BLaER1 (cell line): Measurements from ENCODE around the gene IDE.
"Not testable (repeated sequence)": the region's sequence is repeated elsewhere in the genome, so short reads cannot be mapped to it uniquely, and the experiment has no call there.

Experiments used
- H3K27ac ChIP-seq: shearing (Covaris generic); formaldehyde crosslinking; 2 replicates; pipeline ENCODE4 v1.8.1; 2022
- H3K27me3 ChIP-seq: shearing (Covaris generic); formaldehyde crosslinking; 2 replicates; pipeline ENCODE4 v1.8.1; 2022
- H3K36me3 ChIP-seq: shearing (Covaris generic); formaldehyde crosslinking; 2 replicates; pipeline ENCODE4 v1.8.1; 2022
- H3K4me1 ChIP-seq: shearing (Covaris generic); formaldehyde crosslinking; 2 replicates; pipeline ENCODE4 v1.8.1; 2022
- H3K4me2 ChIP-seq: shearing (Covaris generic); formaldehyde crosslinking; 2 replicates; pipeline ENCODE4 v1.8.1; 2022
- H3K4me3 ChIP-seq: shearing (Covaris generic); formaldehyde crosslinking; 2 replicates; pipeline ENCODE4 v1.8.1; 2022
- H3K9ac ChIP-seq: shearing (Covaris generic); formaldehyde crosslinking; 2 replicates; pipeline ENCODE4 v1.8.1; 2022
- H3K9me3 ChIP-seq: shearing (Covaris generic); formaldehyde crosslinking; 2 replicates; pipeline ENCODE4 v1.8.1; 2022
- H4K20me1 ChIP-seq: shearing (Covaris generic); formaldehyde crosslinking; 2 replicates; pipeline ENCODE4 v1.8.1; 2022
- Cebpa-rat ChIP-seq: shearing (Covaris generic); IDR thresholded peaks from 2 replicates; pipeline ENCODE4 v1.8.1; 2022

IDE gene

GRCh38 chr10:92463582-92463981, 110.3 kb downstream of the IDE start:
- Histone ChIP-seq H3K36me3 (peaks cover 99% of the 10 kb centered on the region), H3K4me2 (no peak overlapping the region), H4K20me1 (no peaks in the 10 kb centered on the region), H3K9me3 (no peaks in the 10 kb centered on the region), H3K27me3 (no peaks in the 10 kb centered on the region), H3K4me3 (no peak overlapping the region), H3K4me1 (no peaks in the 10 kb centered on the region), H3K9ac (no peak overlapping the region), H3K27ac (no peak overlapping the region)
- TF ChIP-seq Cebpa-rat, result no peak

GRCh38 chr10:92454955-92455354, 118.9 kb downstream of the IDE start:
- not testable (repeated sequence) for H3K27me3 ChIP-seq, H3K27ac ChIP-seq, H3K4me3 ChIP-seq, H3K4me1 ChIP-seq, H3K9me3 ChIP-seq, H4K20me1 ChIP-seq, H3K9ac ChIP-seq, H3K4me2 ChIP-seq
- peaks cover 88% of the 10 kb centered on the region for H3K36me3 ChIP-seq

- Histone ChIP-seq H3K9ac (no peak overlapping the region), H3K4me1 (no peaks in the 10 kb centered on the region), H3K36me3 (peaks cover 78% of the 10 kb centered on the region), H3K27me3 (no peaks in the 10 kb centered on the region), H3K27ac (no peak overlapping the region), H4K20me1 (no peaks in the 10 kb centered on the region), H3K4me3 (no peak overlapping the region), H3K9me3 (no peaks in the 10 kb centered on the region), H3K4me2 (no peak overlapping the region)
- no peak for TF ChIP-seq Cebpa-rat
These were observed 121.6 kb downstream of the IDE start for GRCh38 chr10:92452313-92452712.

GRCh38 chr10:92451431-92451830, 122.5 kb downstream of the IDE start:
- no peak overlapping the region for H3K4me3 ChIP-seq
- no peaks in the 10 kb centered on the region for H4K20me1 ChIP-seq
- no peak overlapping the region for H3K27ac ChIP-seq
- no peaks in the 10 kb centered on the region for H3K9me3 ChIP-seq
- H3K36me3 ChIP-seq, result peaks cover 72% of the 10 kb centered on the region
- no peaks in the 10 kb centered on the region for H3K27me3 ChIP-seq
- H3K4me2 ChIP-seq, result no peak overlapping the region
- no peaks in the 10 kb centered on the region for H3K4me1 ChIP-seq
- no peak for TF ChIP-seq Cebpa-rat
- no peak overlapping the region for H3K9ac ChIP-seq

- H4K20me1 ChIP-seq, result no peaks in the 10 kb centered on the region
- no peak overlapping the region for H3K4me3 ChIP-seq
- peaks cover 67% of the 10 kb centered on the region for H3K36me3 ChIP-seq
- H3K9me3 ChIP-seq, result no peaks in the 10 kb centered on the region
- no peak overlapping the region for H3K27ac ChIP-seq
- H3K4me2 ChIP-seq, result no peak overlapping the region
- H3K4me1 ChIP-seq, result no peaks in the 10 kb centered on the region
- no peak overlapping the region for H3K9ac ChIP-seq
- TF ChIP-seq Cebpa-rat, result no peak
- H3K27me3 ChIP-seq, result no peaks in the 10 kb centered on the region
These were observed 123.0 kb downstream of the IDE start for GRCh38 chr10:92450896-92451295.

GRCh38 chr10:92440578-92440977, 133.3 kb downstream of the IDE start:
- H4K20me1 ChIP-seq, result no peaks in the 10 kb centered on the region
- TF ChIP-seq Cebpa-rat, result no peak
- H3K4me2 ChIP-seq, result no peak overlapping the region
- no peak overlapping the region for H3K4me3 ChIP-seq
- H3K27me3 ChIP-seq, result no peaks in the 10 kb centered on the region
- no peak overlapping the region for H3K27ac ChIP-seq
- H3K4me1 ChIP-seq, result no peaks in the 10 kb centered on the region
- no peaks in the 10 kb centered on the region for H3K9me3 ChIP-seq
- H3K36me3 ChIP-seq, result no peaks in the 10 kb centered on the region
- H3K9ac ChIP-seq, result no peak overlapping the region

- no peak overlapping the region for H3K4me3 ChIP-seq
- no peaks in the 10 kb centered on the region for H3K9me3 ChIP-seq
- H3K27ac ChIP-seq, result no peak overlapping the region
- H3K36me3 ChIP-seq, result no peaks in the 10 kb centered on the region
- H3K4me2 ChIP-seq, result no peak overlapping the region
- no peaks in the 10 kb centered on the region for H3K27me3 ChIP-seq
- no peak overlapping the region for H3K9ac ChIP-seq
- no peaks in the 10 kb centered on the region for H3K4me1 ChIP-seq
- no peaks in the 10 kb centered on the region for H4K20me1 ChIP-seq
- no peak for TF ChIP-seq Cebpa-rat
These were observed 135.7 kb downstream of the IDE start for GRCh38 chr10:92438220-92438619.

- no peak overlapping the region for H3K9ac ChIP-seq
- H3K4me1 ChIP-seq, result no peaks in the 10 kb centered on the region
- no peak overlapping the region for H3K27ac ChIP-seq
- no peak overlapping the region for H3K4me3 ChIP-seq
- H4K20me1 ChIP-seq, result no peaks in the 10 kb centered on the region
- no peak for TF ChIP-seq Cebpa-rat
- H3K9me3 ChIP-seq, result no peaks in the 10 kb centered on the region
- no peak overlapping the region for H3K4me2 ChIP-seq
- no peaks in the 10 kb centered on the region for H3K36me3 ChIP-seq
- H3K27me3 ChIP-seq, result no peaks in the 10 kb centered on the region
These were observed 137.3 kb downstream of the IDE start for GRCh38 chr10:92436611-92437010.

GRCh38 chr10:92436065-92436464, 137.8 kb downstream of the IDE start:
- not testable (repeated sequence) for H3K9me3 ChIP-seq, H3K27ac ChIP-seq, H3K4me3 ChIP-seq, H3K4me2 ChIP-seq, H3K4me1 ChIP-seq, H3K9ac ChIP-seq, H3K27me3 ChIP-seq, H3K36me3 ChIP-seq, H4K20me1 ChIP-seq

GRCh38 chr10:92434385-92434784, 139.5 kb downstream of the IDE start:
- no peak overlapping the region for H3K4me3 ChIP-seq
- no peaks in the 10 kb centered on the region for H4K20me1 ChIP-seq
- H3K4me2 ChIP-seq, result no peak overlapping the region
- no peak overlapping the region for H3K27ac ChIP-seq
- no peaks in the 10 kb centered on the region for H3K4me1 ChIP-seq
- no peaks in the 10 kb centered on the region for H3K27me3 ChIP-seq
- H3K9me3 ChIP-seq, result no peaks in the 10 kb centered on the region
- H3K36me3 ChIP-seq, result no peaks in the 10 kb centered on the region
- H3K9ac ChIP-seq, result no peak overlapping the region
- no peak for TF ChIP-seq Cebpa-rat

- TF ChIP-seq Cebpa-rat, result no peak
- H3K36me3 ChIP-seq, result no peaks in the 10 kb centered on the region
- no peaks in the 10 kb centered on the region for H3K4me1 ChIP-seq
- H4K20me1 ChIP-seq, result no peaks in the 10 kb centered on the region
- no peak overlapping the region for H3K4me2 ChIP-seq
- no peaks in the 10 kb centered on the region for H3K9me3 ChIP-seq
- H3K4me3 ChIP-seq, result no peak overlapping the region
- no peak overlapping the region for H3K9ac ChIP-seq
- H3K27me3 ChIP-seq, result no peaks in the 10 kb centered on the region
- H3K27ac ChIP-seq, result no peak overlapping the region
These were observed 141.3 kb downstream of the IDE start for GRCh38 chr10:92432596-92432995.
